ENCODE results near the gene VWA3A. TPM values are rescaled to one million over a fixed set of nuclear protein-coding genes. Genes with fewer than 3 reads are reported as not detected.
"Not testable (repeated sequence)": the region's sequence is repeated elsewhere in the genome, so short reads cannot be mapped to it uniquely, and the experiment has no call there.

VWA3A gene
- total RNA-seq, 1 donor from 2014 or later = 0.13 TPM

- DNase-seq (ENCODE audit: low read depth in 2 of 2) = no peak
Observed at GRCh38 chr16:22081050-22081449, 11.3 kb upstream of the VWA3A start.

- DNase-seq (ENCODE audit: low read depth in 2 of 2) = no peak
Observed at GRCh38 chr16:22086440-22086839, 5.9 kb upstream of the VWA3A start.

GRCh38 chr16:22088642-22089041 is 3.7 kb upstream of the VWA3A start:
- DNase-seq (ENCODE audit: low read depth in 2 of 2) = no peak

GRCh38 chr16:22089910-22090309 is 2.4 kb upstream of the VWA3A start:
- no peak for DNase-seq (ENCODE audit: low read depth in 2 of 2)

- no peak for DNase-seq (ENCODE audit: low read depth in 2 of 2)
Observed at GRCh38 chr16:22091721-22092120, 620 bp upstream of the VWA3A start.

GRCh38 chr16:22093331-22093730 is 990 bp downstream of the VWA3A start:
- no peak for DNase-seq (ENCODE audit: low read depth in 2 of 2)

GRCh38 chr16:22093996-22094395 is 1.7 kb downstream of the VWA3A start:
- DNase-seq (ENCODE audit: low read depth in 2 of 2) = no peak

GRCh38 chr16:22098405-22099255 is 6.3 kb downstream of the VWA3A start:
- peak; percentile 43 to 61 for DNase-seq (ENCODE audit: low read depth in 2 of 2)

GRCh38 chr16:22099256-22099975 is 7.1 kb downstream of the VWA3A start:
- no peak for DNase-seq (ENCODE audit: low read depth in 2 of 2)

- DNase-seq (ENCODE audit: low read depth in 2 of 2) = no peak
Observed at GRCh38 chr16:22103441-22103840, 11.1 kb downstream of the VWA3A start.

GRCh38 chr16:22109258-22109898 is 17.0 kb downstream of the VWA3A start:
- DNase-seq (ENCODE audit: low read depth in 2 of 2) = no peak

- not testable (repeated sequence) for DNase-seq (ENCODE audit: low read depth in 2 of 2)
Observed at GRCh38 chr16:22111629-22112028, 19.3 kb downstream of the VWA3A start.

- no peak for DNase-seq (ENCODE audit: low read depth in 2 of 2)
Observed at GRCh38 chr16:22116095-22116700, 23.9 kb downstream of the VWA3A start.

- no peak for DNase-seq (ENCODE audit: low read depth in 2 of 2)
Observed at GRCh38 chr16:22117609-22118008, 25.3 kb downstream of the VWA3A start.

GRCh38 chr16:22120440-22120839 is 28.1 kb downstream of the VWA3A start:
- no peak for DNase-seq (ENCODE audit: low read depth in 2 of 2)

- DNase-seq (ENCODE audit: low read depth in 2 of 2) = no peak
Observed at GRCh38 chr16:22122239-22122638, 29.9 kb downstream of the VWA3A start.

- DNase-seq (ENCODE audit: low read depth in 2 of 2) = no peak
Observed at GRCh38 chr16:22123146-22123545, 30.8 kb downstream of the VWA3A start.

GRCh38 chr16:22123759-22124490 is 31.6 kb downstream of the VWA3A start:
- DNase-seq (ENCODE audit: low read depth in 2 of 2) = no peak

GRCh38 chr16:22124583-22125284 is 32.4 kb downstream of the VWA3A start:
- DNase-seq (ENCODE audit: low read depth in 2 of 2) = no peak

- no peak for DNase-seq (ENCODE audit: low read depth in 2 of 2)
Observed at GRCh38 chr16:22126037-22126558, 33.8 kb downstream of the VWA3A start.
